ENCODE data around the gene ALDH1A3.

Gene ALDH1A3

DNA sequence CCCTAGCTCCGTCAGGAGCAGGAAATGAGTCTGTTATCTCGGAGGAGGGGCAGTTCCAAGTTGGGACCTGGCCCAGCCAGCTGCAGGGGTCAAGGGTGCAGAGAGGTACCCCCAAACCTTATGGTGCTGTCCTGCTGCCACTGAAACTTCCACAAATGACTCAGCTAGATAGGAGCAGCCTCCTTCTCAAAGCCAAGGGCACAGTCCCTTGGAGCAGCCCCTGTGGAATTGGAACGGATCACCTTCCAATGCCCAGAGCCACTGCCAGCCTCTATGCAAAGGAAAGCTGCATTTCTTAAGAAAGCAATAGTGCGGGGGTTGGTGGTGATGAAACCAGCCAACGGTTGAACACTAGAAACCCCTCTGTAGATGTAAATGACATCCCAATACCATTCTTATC lies 20.0 kb downstream of the ALDH1A3 start:
- Mint-ChIP-seq H3K4me1 (peaks cover 40% of the 10 kb centered on the region), H3K27me3 (ENCODE audit: low read depth, poor library complexity) (peaks cover 26% of the 10 kb centered on the region), H3K4me3 (no peak overlapping the region), H3K9me3 (peaks cover 10% of the 10 kb centered on the region), H3K36me3 (ENCODE audit: low read depth) (no peaks in the 10 kb centered on the region), H3K27ac (no peak overlapping the region)
- TF ChIP-seq, protein P1, sequence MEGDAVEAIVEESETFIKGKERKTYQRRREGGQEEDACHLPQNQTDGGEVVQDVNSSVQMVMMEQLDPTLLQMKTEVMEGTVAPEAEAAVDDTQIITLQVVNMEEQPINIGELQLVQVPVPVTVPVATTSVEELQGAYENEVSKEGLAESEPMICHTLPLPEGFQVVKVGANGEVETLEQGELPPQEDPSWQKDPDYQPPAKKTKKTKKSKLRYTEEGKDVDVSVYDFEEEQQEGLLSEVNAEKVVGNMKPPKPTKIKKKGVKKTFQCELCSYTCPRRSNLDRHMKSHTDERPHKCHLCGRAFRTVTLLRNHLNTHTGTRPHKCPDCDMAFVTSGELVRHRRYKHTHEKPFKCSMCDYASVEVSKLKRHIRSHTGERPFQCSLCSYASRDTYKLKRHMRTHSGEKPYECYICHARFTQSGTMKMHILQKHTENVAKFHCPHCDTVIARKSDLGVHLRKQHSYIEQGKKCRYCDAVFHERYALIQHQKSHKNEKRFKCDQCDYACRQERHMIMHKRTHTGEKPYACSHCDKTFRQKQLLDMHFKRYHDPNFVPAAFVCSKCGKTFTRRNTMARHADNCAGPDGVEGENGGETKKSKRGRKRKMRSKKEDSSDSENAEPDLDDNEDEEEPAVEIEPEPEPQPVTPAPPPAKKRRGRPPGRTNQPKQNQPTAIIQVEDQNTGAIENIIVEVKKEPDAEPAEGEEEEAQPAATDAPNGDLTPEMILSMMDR (IDR thresholded peaks at IDR 0.05): no peak
- DNase-seq: no peak

DNA sequence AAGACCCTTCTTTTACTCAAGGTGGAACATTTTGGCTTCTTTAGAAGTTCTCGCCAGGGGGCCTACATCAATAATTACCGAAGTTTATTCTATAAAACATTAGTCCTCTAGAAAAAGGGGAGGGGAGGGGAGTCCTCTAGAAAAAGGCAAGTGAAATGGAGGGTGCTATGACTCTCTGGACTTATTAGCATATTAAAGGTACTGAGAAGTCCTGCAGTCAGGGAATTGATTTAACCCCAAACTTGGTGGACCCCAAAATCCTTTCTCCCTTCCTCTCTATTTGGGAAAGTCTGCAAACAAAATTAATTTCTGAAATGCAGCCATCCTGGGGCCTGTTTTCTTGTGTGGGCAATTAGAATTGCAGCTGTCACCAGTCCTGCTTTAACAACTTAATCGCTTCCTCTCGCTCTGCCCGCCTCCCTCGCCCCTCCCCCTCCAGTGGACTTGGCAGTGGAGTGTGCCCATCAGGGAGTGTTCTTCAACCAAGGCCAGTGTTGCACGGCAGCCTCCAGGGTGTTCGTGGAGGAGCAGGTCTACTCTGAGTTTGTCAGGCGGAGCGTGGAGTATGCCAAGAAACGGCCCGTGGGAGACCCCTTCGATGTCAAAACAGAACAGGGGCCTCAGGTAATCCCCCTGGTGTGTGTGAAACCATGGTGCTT lies 20.6 kb downstream of the ALDH1A3 start:
- no peaks in the 10 kb centered on the region for H3K36me3 Mint-ChIP-seq (ENCODE audit: low read depth)
- DNase-seq: peak; percentile 27
- peaks cover 26% of the 10 kb centered on the region for H3K27me3 Mint-ChIP-seq (ENCODE audit: low read depth, poor library complexity)
- no peak overlapping the region for H3K27ac Mint-ChIP-seq
- TF ChIP-seq, protein P1 (IDR thresholded peaks at IDR 0.05): no peak
- no peak overlapping the region for H3K4me3 Mint-ChIP-seq
- peaks cover 42% of the 10 kb centered on the region for H3K4me1 Mint-ChIP-seq
- peaks cover 10% of the 10 kb centered on the region for H3K9me3 Mint-ChIP-seq

DNA sequence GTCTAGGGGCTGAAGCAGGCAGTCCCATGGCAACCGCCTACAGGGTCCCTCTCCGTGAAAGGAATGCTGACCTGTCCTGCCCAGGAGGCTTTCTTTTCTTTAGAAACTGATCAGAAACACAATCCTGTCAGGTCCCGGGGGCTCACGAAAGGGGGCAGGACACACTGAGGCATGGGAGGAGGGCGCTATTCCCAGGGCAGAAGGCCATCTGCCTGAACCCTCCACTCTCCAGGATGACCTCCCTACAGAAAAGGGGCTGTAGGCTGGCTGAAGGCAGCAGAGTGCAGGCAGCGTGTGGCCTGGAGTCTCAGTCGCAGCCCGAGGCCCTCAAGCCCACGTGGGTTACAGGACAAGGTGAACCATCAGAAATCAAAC lies 21.2 kb downstream of the ALDH1A3 start:
- peaks cover 26% of the 10 kb centered on the region for H3K27me3 Mint-ChIP-seq (ENCODE audit: low read depth, poor library complexity)
- H3K27ac Mint-ChIP-seq: peak overlapping the region; percentile 74
- peaks cover 10% of the 10 kb centered on the region for H3K9me3 Mint-ChIP-seq
- TF ChIP-seq, protein P1 (IDR thresholded peaks at IDR 0.05): no peak
- peaks cover 47% of the 10 kb centered on the region for H3K4me1 Mint-ChIP-seq
- no peak overlapping the region for H3K4me3 Mint-ChIP-seq
- no peak for DNase-seq
- H3K36me3 Mint-ChIP-seq (ENCODE audit: low read depth): no peaks in the 10 kb centered on the region

DNA sequence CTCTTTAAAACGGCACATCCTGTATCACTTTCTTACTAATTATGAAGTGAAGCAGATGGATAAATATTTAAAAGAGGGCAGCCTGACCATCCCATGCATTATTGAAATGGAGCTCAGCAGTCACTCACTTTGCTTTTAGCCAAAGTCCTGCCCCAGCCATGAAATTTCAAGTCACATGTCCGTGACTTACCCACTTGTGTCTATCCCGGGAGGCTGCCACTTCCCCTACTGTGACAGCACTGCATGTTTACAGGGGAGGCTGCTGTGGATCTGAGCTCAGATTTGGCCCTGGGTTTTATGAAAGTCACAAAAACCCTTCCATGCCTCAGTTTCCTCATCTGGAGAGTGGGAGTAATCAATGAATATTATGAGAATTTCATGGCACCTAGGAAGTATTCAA lies 21.7 kb downstream of the ALDH1A3 start:
- Mint-ChIP-seq H3K36me3 (ENCODE audit: low read depth) (no peaks in the 10 kb centered on the region), H3K27ac (no peak overlapping the region), H3K4me1 (peaks cover 52% of the 10 kb centered on the region), H3K4me3 (no peak overlapping the region), H3K27me3 (ENCODE audit: low read depth, poor library complexity) (peaks cover 30% of the 10 kb centered on the region), H3K9me3 (peaks cover 10% of the 10 kb centered on the region)
- TF ChIP-seq, protein P1 (IDR thresholded peaks at IDR 0.05): no peak
- no peak for DNase-seq

DNA sequence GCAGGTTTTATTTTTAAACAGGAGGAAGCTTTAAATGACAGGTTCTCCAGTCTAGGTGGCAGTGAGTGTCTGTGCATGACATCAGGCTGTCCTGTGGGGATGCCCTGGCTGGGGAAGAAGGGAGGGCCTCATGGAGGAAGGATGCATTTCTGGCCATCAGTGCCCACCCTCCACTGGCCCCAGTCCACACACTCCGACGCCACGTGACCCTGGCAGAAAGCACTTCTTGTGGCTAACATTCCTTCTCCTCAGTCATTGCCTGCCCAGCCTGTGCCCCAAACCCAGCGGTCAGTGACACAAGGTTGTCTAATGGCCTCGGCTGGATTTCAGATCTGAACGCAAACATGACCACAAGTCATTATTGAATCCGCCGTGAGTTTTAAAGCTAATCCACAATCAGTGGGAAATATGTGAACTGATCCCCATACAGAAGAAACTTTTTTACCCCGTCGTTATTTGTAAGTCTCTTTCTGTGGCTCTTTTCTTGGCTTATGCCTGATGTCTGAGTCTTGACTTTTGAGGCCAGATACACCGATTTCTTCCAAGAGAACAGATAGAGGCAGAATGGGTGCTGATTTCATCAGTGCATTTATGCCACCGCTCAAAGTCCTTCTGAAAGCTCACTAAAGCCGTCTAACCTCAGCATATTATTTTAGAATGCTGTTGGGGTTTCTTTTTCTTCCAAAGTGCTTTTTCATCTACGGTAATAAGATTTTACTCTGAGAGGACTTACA lies 22.2 kb downstream of the ALDH1A3 start:
- peaks cover 58% of the 10 kb centered on the region for H3K4me1 Mint-ChIP-seq
- TF ChIP-seq, protein P1 (IDR thresholded peaks at IDR 0.05): no peak
- H3K4me3 Mint-ChIP-seq: no peak overlapping the region
- no peak for DNase-seq
- peaks cover 10% of the 10 kb centered on the region for H3K9me3 Mint-ChIP-seq
- no peaks in the 10 kb centered on the region for H3K36me3 Mint-ChIP-seq (ENCODE audit: low read depth)
- H3K27ac Mint-ChIP-seq: peak overlapping the region; percentile 63
- peaks cover 31% of the 10 kb centered on the region for H3K27me3 Mint-ChIP-seq (ENCODE audit: low read depth, poor library complexity)
